HG02798 (cell line): ENCODE results near the gene NOTO.
A peak's percentile ranks its signal among the peaks of the same experiment; 100 is the strongest.
"Not testable (repeated sequence)": the region's sequence is repeated elsewhere in the genome, so short reads cannot be mapped to it uniquely, and the experiment has no call there.

ENCODE experiments used
- ATAC-seq: cut with Tn5 transposase; IDR thresholded peaks from one replicate; pipeline ENCODE4 v1.9.1; 2021; ENCODE audit warnings: mild to moderate bottlenecking; ENCODE audit not compliant: unreplicated experiment, poor library complexity

Gene NOTO

GRCh38 chr2:73197579-73197978 lies 4.8 kb upstream of the NOTO start:
- no peak for ATAC-seq

- not testable (repeated sequence) for ATAC-seq
These were observed 2.1 kb upstream of the NOTO start for GRCh38 chr2:73200281-73200680.

DNA sequence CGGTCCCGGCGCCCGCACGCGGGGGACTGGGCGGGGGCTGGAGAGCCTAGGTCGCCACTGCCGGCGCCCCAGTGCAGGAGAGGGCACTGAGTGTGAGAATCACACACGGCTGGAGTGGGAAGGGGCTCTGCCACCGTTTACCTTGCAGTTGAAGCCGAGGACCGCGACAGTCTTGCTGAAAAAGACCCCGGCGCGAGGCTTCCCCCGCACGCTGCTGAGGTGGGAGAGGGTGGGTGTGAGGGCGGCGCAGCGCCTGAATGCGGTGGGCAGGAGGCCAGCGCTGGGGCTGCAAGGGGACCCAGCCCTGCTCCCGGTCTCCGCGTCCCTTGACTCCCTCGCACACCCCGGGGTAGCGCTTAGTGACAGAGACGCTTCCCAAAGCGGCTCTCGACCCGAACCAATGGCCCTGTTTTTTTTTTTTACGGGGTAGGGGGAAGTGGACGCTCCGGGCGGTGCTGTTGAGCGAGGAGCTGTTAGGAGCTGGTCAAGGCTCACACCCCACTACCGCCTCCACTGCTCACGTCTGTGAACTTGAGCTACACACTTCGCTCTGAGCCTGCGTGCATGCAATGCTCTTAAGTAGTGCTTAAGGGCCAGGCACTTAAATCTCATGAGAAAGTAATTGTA lies 794 bp downstream of the NOTO start:
- no peak for ATAC-seq

DNA sequence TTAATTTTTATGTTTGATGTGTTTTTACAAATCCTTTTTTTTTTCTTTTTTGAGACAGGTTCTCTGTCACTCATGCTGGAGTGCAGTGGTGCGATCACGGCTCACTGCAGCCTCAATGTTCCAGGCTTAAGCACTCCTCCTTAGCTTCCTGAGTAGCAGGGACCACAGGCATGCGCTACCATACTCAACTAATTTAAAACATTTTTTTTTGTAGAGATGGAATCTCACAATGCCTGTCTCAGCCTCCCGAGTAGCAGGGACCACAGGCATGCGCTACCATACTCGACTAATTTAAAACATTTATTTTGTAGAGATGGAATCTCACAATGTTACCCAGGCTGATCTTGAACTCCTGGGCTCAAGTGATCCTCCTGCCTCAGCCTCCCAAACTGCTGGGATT lies 3.2 kb downstream of the NOTO start:
- ATAC-seq = no peak

DNA sequence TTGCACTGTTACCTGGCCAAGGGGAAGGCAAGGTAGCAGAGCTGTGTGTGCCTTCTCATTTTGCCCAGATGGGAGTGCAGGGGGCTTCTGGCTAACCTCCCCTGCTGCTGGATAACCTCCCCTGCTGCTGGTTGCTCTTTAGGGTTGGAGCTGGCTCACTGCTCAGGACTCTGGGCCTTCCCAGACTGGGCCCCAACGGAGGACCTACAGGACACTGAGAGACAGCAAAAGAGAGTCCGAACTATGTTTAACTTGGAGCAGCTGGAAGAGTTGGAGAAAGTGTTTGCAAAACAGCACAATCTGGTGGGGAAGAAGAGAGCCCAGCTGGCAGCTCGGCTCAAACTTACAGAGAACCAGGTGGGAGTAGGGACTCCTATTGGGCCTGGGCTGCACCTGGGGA lies 5.9 kb downstream of the NOTO start:
- no peak for ATAC-seq

DNA sequence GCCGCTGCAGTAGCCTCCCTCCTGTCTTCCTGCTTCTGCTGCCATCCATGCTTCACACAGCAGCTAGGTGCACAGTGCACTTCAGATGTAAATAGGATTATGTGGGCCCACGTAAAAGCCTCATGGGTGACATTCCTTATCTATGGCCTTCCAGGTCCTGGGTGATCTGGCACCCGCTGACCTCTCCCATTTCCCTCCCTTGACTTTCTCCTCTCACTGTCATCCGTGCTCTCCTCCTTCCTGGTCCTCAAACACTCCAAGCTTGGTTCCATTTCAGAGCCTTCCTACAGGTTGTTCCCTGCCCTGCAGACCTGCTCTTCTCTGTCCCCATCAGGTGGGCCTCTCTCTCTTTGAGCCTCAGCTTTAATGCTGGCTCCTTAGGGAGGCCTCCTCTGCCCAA lies 7.6 kb downstream of the NOTO start:
- no peak for ATAC-seq

DNA sequence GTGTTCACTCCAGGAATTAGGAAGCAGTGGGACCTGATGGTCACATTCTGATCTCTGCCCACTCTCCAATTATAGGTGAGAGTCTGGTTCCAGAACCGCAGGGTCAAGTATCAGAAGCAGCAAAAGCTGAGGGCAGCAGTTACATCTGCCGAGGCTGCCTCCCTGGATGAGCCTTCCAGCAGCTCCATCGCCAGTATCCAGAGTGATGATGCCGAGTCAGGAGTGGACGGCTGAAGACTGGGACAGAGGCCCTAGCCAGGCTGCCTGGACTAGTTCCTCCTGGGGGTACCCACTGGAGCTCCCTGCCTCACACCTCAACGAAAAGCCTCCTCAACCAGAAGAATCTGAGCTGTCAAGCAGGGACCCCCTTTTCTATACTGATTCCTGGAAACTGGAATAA lies 8.3 kb downstream of the NOTO start:
- ATAC-seq = no peak

DNA sequence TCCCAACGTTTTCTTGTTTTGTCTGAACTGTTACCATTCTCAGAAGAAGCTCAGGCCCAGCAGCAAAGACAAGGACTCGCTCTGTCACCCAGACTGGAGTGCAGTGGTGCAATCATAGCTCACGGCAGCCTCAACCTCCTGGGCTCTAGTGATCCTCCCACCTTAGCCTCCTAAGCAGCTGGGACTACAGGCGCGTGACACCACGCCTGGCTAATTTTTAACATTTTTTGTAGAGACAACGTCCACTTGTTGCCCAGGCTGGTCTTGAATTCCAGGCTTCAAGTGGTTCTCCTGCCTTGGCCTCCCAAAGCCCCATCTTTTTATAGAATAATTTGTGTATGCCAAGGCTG lies 9.7 kb downstream of the NOTO start:
- ATAC-seq = no peak

DNA sequence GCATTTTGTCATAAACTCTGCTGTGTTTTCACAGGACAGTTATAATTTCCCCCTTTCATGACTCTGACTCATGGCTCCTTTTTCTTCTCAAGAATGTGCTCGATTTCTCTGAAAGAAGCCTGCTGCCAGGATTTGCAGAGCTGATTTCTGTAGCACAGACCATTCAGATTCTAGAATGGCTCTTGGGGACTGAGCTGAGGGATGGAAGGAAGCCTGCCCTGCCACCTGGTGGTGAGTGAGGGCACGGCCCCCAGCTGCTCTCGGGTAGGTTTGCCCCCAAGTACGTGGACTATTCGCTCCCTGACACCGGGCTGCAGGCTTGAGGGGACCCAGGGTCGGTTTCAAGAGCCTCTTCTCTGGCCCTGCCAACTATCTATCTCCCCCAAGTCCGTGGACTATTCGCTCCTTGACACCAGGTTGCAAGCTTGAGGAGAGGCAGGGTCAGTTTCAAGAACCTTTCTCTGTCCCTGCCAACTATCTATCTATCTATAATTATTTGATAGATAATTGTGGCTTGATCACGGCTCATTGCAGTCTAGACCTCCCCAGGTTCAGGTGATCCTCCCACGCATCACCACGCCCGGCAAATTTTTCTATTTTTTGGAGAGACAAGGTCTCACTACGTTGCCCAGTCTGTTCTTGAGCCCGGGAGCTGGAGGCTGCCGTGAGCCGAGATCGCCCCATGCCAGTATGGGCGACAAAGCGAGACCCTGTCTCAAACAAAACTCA lies 10.2 kb downstream of the NOTO start:
- ATAC-seq = peak; percentile 73

GRCh38 chr2:73214120-73215035 lies 12.0 kb downstream of the NOTO start, which contains the start of gene SMYD5:
Gene SMYD5, plus strand, starts transcription at chr2:73214245. Its CDS starts 22 bp downstream, at chr2:73214267.
- peak; percentile 95 for ATAC-seq

DNA sequence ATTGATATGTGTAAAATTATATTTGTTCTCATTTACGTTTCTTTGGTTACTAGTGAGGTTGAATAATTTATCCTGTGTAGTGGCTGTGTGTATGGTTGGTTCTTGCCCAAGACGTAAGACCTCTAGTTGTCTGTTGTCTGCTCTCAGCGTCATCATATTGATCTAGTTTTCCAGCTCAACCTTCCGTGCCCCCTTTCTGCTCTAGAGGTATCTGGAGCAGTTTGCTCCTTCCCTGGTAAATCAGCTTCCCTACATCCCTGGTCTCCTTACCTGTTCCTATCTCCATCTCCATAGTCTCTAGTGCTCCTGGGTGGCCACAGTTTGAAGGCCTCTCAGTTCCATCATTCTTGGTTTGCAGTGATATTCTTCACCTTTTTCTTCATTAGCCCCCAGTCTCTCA lies 12.9 kb downstream of the NOTO start:
- no peak for ATAC-seq

- no peak for ATAC-seq
These were observed 14.8 kb downstream of the NOTO start for GRCh38 chr2:73217160-73217559.

DNA sequence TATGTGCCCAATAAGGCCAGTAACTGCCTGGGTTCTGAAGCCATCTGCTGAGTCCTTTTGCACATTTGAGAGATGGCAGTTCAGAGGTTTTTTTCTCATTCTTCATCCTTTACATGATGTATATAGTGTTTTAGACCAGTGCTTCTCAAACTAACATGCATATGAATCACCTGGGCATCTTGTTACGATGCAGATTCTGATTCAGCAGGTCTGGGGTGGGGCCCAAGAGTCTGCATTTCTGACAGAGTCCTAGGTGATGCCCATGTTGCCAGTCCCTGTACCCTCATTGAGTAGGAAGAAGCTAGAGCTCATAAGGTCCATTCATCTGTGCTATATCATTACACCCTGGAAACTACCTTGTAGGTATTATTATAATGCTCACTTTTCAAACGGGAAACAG lies 15.5 kb downstream of the NOTO start:
- ATAC-seq = no peak

DNA sequence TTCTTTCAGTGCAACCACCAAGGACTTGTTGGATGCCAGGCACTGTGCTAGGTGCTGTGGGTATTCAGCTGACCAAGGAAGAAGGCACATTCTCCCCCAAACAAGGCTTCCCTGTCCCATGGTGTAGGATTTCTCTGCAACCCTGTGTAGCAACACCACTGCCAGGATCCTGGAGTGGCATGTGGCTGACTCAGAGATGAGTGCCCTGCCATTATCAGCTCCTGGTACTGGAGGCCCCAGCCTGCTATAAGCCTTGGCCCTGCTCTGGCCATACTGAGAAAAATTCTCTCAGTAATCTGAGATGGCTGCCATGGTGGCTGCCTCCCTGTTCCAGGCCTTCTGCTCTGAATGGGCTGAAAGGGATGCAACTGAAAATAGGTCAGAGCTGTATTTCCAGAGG lies 15.9 kb downstream of the NOTO start:
- ATAC-seq = no peak

GRCh38 chr2:73223821-73224220 lies 21.4 kb downstream of the NOTO start:
- no peak for ATAC-seq

DNA sequence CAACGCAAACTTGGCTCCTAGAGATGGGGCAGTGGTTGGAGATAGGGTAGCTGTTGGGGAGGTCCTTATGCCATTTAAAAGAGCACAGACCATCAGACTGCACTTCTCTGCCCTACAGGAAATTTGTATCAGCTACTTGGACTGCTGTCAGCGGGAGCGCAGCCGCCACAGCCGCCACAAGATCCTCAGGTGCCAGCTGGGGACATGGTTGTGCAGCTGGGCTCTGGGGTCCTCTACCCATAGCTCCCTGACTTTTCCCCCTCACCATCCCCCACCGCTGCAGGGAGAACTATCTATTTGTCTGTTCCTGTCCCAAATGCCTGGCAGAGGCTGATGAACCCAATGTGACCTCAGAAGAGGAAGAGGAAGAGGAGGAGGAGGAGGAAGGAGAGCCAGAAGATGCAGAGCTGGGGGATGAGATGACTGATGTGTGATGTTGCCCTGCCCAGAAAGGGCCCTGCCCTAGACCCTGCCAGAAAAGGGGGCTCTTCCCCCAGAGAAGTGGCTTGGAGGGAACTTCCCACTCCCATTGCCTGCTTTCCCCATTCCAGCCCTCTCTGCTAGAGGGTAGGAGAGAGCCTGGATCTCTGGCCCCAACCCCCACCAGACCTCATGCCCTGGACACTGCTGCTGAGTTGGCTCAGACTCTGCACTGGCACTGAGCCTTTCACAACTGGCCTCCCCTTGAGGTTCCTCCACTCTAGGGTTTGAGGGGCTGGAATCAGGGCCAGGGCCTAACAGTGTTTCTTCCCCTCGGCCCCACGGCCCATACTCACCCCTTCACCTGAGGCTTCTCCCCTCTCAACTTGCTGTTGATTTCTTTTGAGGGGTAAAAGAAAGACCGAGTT lies 23.4 kb downstream of the NOTO start:
- ATAC-seq = no peak

GRCh38 chr2:73227086-73227485 lies 24.7 kb downstream of the NOTO start:
- ATAC-seq = no peak

GRCh38 chr2:73228631-73229030 lies 26.3 kb downstream of the NOTO start:
- ATAC-seq = no peak

DNA sequence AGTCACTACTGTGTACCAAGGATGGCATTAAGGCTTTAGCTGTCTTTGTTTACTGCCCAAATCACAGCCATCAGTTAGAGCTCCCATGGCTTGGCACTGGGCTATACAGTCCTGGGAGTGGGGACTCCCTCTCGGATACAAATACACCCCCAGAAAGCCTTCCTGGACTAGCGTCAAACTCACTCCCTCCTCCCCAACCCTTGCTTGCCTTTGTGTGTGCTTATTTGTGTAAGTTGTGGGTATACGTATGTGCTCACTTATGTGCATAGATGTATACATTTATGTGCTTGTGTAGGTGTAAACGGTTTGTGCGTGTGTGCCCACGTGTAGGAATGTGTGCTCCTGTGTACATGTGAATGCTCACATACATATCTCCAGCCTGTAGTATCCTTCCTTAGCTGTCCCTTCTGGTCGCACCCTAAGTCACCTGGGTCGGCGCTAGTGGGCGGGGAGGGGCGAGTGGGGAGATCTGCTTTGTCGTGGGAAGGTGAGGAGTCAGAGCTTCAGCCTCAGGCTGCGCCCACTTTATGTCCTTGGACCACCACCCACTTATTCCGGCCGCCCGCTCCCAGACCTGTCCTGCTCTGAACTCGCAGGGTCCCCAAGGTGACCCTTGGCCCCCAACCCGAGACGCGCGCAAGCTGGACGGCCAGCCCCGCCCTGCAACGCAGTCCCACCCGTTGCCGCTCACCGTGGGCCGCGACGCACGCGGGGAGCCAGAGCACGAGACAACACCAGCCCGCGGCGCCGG lies 30.2 kb downstream of the NOTO start:
- ATAC-seq = peak; percentile 3
